SU-DHL-6 (cell line): ENCODE measurements around the gene SUGP1.

Experiments
- EZH2phosphoT487 ChIP-seq: fragments of 200-600 bp; sonication (generic), shearing (Covaris generic); conservative IDR thresholded peaks from 2 replicates; pipeline ENCODE4 v1.6.1; 2018; ENCODE audit warnings: mild to moderate bottlenecking, antibody characterized with exemption, low read length, moderate library complexity, mixed read lengths
- TF ChIP-seq, protein P1 (sequence below): fragments of 200-600 bp; sonication (generic); IDR thresholded peaks from one replicate; pipeline ENCODE4 v1.5.1; 2017; ENCODE audit warnings: antibody characterized with exemption, mild to moderate bottlenecking, low read length, moderate library complexity; ENCODE audit not compliant: insufficient read depth, poor library complexity, severe bottlenecking

- TF ChIP-seq, protein P1, sequence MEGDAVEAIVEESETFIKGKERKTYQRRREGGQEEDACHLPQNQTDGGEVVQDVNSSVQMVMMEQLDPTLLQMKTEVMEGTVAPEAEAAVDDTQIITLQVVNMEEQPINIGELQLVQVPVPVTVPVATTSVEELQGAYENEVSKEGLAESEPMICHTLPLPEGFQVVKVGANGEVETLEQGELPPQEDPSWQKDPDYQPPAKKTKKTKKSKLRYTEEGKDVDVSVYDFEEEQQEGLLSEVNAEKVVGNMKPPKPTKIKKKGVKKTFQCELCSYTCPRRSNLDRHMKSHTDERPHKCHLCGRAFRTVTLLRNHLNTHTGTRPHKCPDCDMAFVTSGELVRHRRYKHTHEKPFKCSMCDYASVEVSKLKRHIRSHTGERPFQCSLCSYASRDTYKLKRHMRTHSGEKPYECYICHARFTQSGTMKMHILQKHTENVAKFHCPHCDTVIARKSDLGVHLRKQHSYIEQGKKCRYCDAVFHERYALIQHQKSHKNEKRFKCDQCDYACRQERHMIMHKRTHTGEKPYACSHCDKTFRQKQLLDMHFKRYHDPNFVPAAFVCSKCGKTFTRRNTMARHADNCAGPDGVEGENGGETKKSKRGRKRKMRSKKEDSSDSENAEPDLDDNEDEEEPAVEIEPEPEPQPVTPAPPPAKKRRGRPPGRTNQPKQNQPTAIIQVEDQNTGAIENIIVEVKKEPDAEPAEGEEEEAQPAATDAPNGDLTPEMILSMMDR: no peak
- TF ChIP-seq EZH2phosphoT487: no peak
These were observed 84.1 kb downstream of the SUGP1 start for GRCh38 chr19:19236173-19236572.
